GM04503 (cell line): Measurements from ENCODE around the gene ATG9B.

ENCODE experiments used
- DNase-seq: peaks from one replicate; pipeline ENCODE4 v3.0.0-alpha.2; 2012; ENCODE audit warnings: low read depth

The ATG9B gene, protein sequence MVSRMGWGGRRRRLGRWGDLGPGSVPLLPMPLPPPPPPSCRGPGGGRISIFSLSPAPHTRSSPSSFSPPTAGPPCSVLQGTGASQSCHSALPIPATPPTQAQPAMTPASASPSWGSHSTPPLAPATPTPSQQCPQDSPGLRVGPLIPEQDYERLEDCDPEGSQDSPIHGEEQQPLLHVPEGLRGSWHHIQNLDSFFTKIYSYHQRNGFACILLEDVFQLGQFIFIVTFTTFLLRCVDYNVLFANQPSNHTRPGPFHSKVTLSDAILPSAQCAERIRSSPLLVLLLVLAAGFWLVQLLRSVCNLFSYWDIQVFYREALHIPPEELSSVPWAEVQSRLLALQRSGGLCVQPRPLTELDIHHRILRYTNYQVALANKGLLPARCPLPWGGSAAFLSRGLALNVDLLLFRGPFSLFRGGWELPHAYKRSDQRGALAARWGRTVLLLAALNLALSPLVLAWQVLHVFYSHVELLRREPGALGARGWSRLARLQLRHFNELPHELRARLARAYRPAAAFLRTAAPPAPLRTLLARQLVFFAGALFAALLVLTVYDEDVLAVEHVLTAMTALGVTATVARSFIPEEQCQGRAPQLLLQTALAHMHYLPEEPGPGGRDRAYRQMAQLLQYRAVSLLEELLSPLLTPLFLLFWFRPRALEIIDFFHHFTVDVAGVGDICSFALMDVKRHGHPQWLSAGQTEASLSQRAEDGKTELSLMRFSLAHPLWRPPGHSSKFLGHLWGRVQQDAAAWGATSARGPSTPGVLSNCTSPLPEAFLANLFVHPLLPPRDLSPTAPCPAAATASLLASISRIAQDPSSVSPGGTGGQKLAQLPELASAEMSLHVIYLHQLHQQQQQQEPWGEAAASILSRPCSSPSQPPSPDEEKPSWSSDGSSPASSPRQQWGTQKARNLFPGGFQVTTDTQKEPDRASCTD

GRCh38 chr7:151024435-151025056 lies at the start of gene ATG9B:
Gene ATG9B (minus strand): TSS chr7:151024494. CDS start chr7:151024423, 71 bp downstream.
- no peak for DNase-seq

- DNase-seq = no peak
These were observed 49.7 kb upstream of the ATG9B start for GRCh38 chr7:151073990-151074389.

- no peak for DNase-seq
These were observed 47.0 kb upstream of the ATG9B start for GRCh38 chr7:151071032-151071866.

GRCh38 chr7:151070574-151070960 lies 46.3 kb upstream of the ATG9B start:
- DNase-seq = no peak

DNA sequence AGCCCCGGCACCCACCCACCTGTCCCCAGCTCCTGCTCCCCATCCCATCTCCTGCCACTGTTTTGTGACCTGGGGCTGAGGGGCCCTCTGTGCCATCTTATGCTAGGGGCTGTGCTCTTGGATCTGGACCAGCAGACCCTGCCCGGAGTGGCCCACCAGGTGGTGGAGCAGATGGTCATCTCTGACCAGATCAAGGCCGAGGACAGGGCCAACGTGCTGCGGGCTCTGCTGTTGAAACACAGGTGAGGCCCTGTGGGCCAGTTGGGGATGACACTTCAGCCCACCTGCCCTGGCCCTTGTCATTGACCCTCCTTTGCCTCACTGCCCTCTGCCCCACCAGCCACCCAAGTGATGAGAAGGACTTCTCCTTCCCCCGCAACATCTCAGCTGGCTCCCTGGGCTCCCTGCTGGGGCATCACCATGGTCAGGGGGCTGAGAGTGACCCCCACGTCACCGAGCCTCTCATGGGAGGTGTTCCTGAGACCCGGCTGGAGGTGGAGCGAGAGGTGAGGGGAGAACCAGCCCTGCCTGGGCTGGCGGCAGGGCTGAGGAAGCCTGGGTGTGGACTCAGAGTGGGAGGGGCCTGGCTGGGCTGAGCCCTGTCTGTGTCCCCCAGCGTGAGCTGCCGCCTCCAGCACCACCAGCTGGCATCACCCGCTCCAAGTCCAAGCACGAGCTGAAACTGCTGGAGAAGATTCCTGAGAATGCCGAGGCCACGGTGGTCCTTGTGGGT lies 45.7 kb upstream of the ATG9B start:
- DNase-seq = no peak

- DNase-seq = no peak
These were observed 43.9 kb upstream of the ATG9B start for GRCh38 chr7:151068069-151068773.

DNA sequence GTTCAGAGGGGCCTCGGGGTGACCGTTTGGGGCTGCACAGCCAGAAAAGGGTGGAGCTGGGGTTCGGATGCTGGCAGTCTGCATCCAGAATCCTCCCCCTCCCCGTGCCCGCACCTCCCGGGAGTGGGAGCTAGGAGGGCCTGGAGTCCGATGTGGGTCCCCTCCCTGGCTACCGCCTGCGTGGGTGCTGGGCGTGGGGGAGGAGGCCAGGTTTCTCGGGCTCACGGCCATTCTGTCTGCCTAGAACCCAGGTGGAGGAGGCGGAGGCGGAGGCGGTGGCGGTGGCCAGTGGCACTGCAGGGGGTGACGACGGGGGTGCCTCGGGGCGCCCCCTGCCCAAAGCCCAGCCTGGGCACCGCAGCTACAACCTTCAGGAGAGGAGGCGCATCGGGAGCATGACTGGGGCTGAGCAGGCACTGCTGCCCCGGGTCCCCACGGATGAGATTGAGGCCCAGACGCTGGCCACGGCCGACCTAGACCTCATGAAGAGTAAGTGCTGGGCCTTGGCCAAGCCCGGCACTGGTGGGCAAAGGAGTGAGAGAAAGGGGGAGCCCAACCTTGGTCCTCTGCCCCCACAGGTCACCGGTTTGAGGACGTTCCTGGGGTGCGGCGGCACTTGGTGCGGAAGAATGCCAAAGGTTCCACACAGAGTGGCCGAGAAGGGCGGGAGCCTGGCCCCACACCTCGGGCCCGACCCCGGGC lies 42.1 kb upstream of the ATG9B start:
- DNase-seq = no peak

- DNase-seq = no peak
These were observed 41.2 kb upstream of the ATG9B start for GRCh38 chr7:151065516-151065915.

DNA sequence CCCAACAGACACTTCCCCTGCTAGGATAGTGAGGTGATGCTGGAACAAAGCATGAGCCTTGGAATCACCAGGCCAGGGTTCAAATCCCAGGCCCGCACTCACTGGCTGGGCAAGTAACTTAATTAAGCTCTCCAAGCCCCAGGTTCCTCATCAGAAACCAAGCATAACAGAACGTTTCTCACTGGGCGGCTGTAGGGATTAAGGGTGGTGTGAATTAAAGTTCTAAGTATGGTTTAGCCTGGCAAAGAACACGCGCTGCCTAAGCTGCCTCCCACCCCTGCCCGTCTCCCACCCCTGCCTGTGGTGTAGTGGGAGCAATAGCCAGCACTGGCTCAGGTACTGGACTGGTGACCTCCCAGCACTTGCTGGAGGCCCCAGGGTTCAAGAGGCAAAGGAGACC lies 40.7 kb upstream of the ATG9B start:
- no peak for DNase-seq

- DNase-seq = no peak
These were observed 40.2 kb upstream of the ATG9B start for GRCh38 chr7:151064454-151064853.

GRCh38 chr7:151063212-151063561 lies 38.9 kb upstream of the ATG9B start:
- DNase-seq = no peak

DNA sequence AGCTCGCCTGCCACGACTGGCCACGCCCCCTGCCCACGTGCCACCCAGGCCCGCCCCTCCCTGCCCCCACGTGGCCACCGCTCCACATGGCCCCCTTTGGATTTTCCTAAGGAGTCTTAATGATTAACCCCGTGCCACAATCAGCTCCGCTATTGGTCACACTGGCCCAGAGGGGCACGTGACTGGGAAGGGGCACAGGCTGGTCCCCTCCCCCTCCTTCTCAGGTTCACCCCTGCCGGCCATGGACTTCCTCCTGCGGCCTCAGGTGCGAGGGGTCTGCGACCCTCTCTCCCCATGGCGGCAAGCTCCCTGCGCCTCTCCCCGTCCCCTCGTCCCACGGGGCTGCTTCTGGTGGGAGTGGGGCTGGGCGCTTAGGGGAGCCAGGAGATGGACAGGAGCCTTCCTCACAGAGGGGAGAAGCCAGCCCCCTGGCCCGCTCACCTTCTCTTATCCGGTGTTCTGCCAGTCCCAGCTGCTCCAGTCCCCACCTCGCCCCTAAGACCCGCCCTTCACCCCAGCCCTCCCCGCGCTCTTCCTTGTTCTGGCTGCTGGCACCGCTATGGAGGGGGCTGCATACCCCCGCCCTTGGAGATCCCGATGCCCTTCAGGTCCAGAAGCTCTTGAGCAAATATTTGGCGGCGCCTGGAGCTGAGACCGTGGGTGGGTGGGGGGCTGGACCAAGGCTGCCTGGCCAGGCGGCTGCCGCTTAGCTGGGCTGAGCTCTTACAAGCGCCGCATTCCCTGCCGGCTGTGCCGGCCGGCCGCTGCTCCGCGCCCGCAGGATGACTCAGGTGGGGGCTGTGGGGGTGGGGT lies 38.3 kb upstream of the ATG9B start:
- no peak for DNase-seq

DNA sequence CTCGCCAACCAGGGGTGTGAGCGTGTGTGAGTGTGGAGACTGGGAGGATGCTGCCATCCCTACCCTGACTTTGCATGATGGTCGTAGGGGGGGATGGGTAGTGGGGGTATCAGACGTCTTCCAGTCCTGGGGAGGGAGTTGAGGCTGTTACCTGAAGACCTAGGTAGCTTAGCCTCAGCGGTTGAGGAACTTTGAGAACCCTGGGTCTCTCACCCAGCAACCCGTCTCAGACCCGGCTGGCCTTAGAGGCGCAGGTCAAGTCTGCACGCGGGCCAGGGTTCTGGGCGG lies 37.8 kb upstream of the ATG9B start:
- no peak for DNase-seq

DNA sequence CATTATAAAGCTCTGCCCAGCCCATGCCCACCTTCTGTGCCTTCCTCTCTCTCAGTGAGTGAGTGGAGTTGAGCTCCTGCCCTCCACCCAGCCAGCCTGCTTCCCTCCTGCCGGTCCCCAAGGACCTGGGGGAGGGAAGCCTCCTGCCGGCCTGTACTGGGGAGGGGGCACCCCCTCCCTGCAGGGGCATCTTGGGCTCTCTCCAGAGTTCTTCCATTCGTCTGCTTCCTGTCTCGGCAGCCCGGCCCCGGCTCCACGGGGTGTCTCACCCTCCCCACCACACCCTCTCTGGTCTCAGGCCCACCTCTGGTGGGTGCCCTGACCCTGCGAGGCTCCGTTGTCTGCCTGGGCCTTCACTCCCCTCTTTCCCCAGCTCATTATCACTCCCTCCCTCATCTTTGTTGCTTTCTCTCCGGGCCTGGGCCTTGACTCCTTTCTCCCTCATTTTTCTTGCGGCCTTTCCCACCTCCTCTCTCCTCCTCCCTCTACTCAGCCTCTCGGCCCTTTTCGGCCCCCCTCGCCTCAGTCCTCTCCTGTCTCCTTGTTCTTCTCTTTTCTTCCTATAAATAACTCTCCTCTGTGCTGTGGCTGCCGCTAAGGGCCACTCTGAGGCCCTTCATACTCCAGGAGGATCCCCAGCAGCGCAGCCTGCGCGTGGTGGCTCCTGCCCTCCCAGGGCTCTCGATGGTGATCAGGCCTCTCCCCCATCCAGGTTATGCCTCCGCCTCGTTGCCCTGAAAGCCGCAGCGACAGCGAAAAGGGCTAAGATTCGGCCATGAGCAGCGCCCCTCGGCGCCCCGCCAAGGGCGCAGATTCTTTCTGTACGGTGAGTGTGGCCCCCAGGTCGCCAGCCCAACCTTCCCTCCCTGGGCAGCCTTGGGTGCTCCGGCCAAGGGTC lies 37.2 kb upstream of the ATG9B start:
- DNase-seq = no peak

- DNase-seq = no peak
These were observed 36.3 kb upstream of the ATG9B start for GRCh38 chr7:151060416-151061212.

GRCh38 chr7:151060113-151060415 lies 35.8 kb upstream of the ATG9B start:
- no peak for DNase-seq

GRCh38 chr7:151059367-151060112 lies 35.2 kb upstream of the ATG9B start, which contains the start of gene SLC4A2:
Gene SLC4A2 (plus strand): TSS chr7:151059589. CDS start chr7:151061988, 2,399 bp downstream.
- DNase-seq = no peak
